ENCODE data around the gene PTAFR. TPM values are rescaled to one million over a fixed set of nuclear protein-coding genes. Genes with fewer than 3 reads are reported as not detected.

Gene PTAFR
- total RNA-seq, 1 experiment from 2014 or later: 1.9 TPM

DNA sequence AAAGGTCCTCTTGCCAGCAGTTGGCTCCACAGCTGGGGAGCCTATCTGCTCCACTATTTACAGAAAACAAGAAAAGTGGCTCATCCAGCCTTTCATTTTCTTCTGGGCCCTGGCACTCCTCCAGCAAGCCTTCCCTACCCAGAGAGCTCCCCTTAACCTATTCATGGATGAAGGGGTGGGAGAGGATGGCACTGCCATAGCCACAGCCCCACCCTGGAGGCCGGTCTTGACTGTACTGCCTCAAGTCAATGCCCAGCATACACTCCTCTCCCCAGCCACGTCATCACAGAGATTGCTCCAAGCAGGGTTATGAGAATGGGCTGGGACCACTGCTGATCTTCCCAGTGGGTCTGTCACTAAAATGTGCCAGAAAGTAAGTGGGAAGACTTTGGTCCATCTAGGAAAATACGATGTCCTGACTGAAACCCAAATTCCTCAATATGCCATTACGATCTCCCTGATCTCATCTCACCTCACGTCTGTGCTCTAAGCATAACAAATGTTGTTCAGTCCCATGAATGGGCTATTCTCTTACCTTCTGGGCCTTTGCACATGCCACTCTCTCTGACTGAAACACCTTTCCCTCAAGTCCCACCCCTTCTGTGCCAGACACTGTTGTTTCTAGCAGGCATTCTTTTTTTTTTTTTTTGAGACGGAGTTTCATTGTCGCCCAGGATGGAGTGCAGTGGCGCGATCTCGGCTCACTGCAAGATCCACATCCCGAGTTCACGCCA, 21.4 kb upstream of the PTAFR start:
- DNase-seq: no peak
- H3K36me3 Mint-ChIP-seq (ENCODE audit: insufficient read depth in 1 of 3, low read depth in 3 of 3): peaks cover 17 to 41% (median 28%) of the 10 kb centered on the region in 3 experiments; a peak in 6 of 7 replicates
- no peaks in the 10 kb centered on the region for H4K20me1 ChIP-seq (ENCODE audit: control insufficient read depth, insufficient read depth, insufficient read length)
- peak overlapping the region; percentile 29 to 79 (median 75); a peak in 6 of 7 replicates for H3K27ac Mint-ChIP-seq
- H4K5ac ChIP-seq (ENCODE audit: insufficient read length, low read depth, low read length): no peak overlapping the region
- H3K18ac ChIP-seq (ENCODE audit: insufficient read length, low read depth, low read length): no peak overlapping the region
- H3K4me1 Mint-ChIP-seq: peaks cover 33 to 36% of the 10 kb centered on the region in 2 experiments
- no peak overlapping the region for H2AK5ac ChIP-seq (ENCODE audit: insufficient read length, low read length)
- H3K27me3 Mint-ChIP-seq (ENCODE audit: low read depth): peaks cover 1% of the 10 kb centered on the region; the same call in 1 of the 2 replicates
- no CpG with 5 or more reads among the region's 12 CpGs for WGBS (ENCODE audit: extremely low coverage, insufficient read length, low lambda C conversion rate)
- no peaks in the 10 kb centered on the region for H3K9me3 Mint-ChIP-seq
- H3T11ph ChIP-seq (ENCODE audit: low read length): no peak overlapping the region
- H3K56ac ChIP-seq (ENCODE audit: insufficient read length, low read depth, low read length): no peak overlapping the region
- no peaks in the 10 kb centered on the region for H3K79me1 ChIP-seq (ENCODE audit: insufficient read depth, low read depth, low read length, poor library complexity, severe bottlenecking)
- no peak overlapping the region for H3K9ac ChIP-seq (ENCODE audit: extremely low read depth, insufficient read length, low read length)
- no peaks in the 10 kb centered on the region for H3K79me2 ChIP-seq (ENCODE audit: insufficient read depth, low read length)
- H3K23me2 ChIP-seq (ENCODE audit: insufficient read length, low read depth, low read length, poor library complexity, severe bottlenecking): no peaks in the 10 kb centered on the region
- no peak overlapping the region for H3K27ac ChIP-seq (ENCODE audit: insufficient read length, low read depth, low read length)
- H2BK15ac ChIP-seq (ENCODE audit: low read depth, low read length): no peak overlapping the region
- H2BK5ac ChIP-seq (ENCODE audit: insufficient read length, low read length): no peak overlapping the region
- H2AFZ ChIP-seq (ENCODE audit: low read length): no peak overlapping the region
- no peak overlapping the region for H3K4me2 ChIP-seq (ENCODE audit: insufficient read depth, insufficient read length, low read length)
- no peaks in the 10 kb centered on the region for H3K27me3 ChIP-seq (ENCODE audit: insufficient read depth, low read length)
- no peak overlapping the region for H2BK12ac ChIP-seq (ENCODE audit: insufficient read length, low read depth, low read length)
- H4K8ac ChIP-seq (replicated peaks; ENCODE audit: insufficient read length, low read depth, low read length): no peak overlapping the region
- H3K4me1 ChIP-seq (ENCODE audit: insufficient read depth, low read length): peaks cover 7% of the 10 kb centered on the region; the same call in 1 of the 2 replicates
- H3K9me3 ChIP-seq (ENCODE audit: control insufficient read depth, low read depth, low read length): no peaks in the 10 kb centered on the region
- no peak overlapping the region for H2BK120ac ChIP-seq (ENCODE audit: low read depth, low read length, poor library complexity, severe bottlenecking)
- H3K4ac ChIP-seq (ENCODE audit: low read depth, low read length): no peak overlapping the region
- TF ChIP-seq, protein P1, sequence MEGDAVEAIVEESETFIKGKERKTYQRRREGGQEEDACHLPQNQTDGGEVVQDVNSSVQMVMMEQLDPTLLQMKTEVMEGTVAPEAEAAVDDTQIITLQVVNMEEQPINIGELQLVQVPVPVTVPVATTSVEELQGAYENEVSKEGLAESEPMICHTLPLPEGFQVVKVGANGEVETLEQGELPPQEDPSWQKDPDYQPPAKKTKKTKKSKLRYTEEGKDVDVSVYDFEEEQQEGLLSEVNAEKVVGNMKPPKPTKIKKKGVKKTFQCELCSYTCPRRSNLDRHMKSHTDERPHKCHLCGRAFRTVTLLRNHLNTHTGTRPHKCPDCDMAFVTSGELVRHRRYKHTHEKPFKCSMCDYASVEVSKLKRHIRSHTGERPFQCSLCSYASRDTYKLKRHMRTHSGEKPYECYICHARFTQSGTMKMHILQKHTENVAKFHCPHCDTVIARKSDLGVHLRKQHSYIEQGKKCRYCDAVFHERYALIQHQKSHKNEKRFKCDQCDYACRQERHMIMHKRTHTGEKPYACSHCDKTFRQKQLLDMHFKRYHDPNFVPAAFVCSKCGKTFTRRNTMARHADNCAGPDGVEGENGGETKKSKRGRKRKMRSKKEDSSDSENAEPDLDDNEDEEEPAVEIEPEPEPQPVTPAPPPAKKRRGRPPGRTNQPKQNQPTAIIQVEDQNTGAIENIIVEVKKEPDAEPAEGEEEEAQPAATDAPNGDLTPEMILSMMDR (conservative IDR thresholded peaks at IDR 0.05): no peak
- H4K91ac ChIP-seq (ENCODE audit: insufficient read length, low read depth, low read length): no peak overlapping the region
- H3K4me3 Mint-ChIP-seq: no peak overlapping the region
- H3K14ac ChIP-seq (ENCODE audit: insufficient read depth, low read length): no peak overlapping the region
- H3K23ac ChIP-seq (ENCODE audit: insufficient read length, low read depth, low read length): no peak overlapping the region
- H2BK20ac ChIP-seq (ENCODE audit: low read depth, low read length, poor library complexity, severe bottlenecking): no peak overlapping the region
